Esophagus muscularis mucosa (tissue), 4 donors: ENCODE results near the gene COL27A1.

Source experiments
- EP300 ChIP-seq: sonication (generic); formaldehyde crosslinking; IDR thresholded peaks from one replicate; pipeline ENCODE4 v1.6.1; 2017; ENCODE audit warnings: antibody characterized with exemption
- POLR2A ChIP-seq: fragments of 450-650 bp; IDR thresholded peaks from one replicate; pipeline ENCODE4 v1.6.1; 2017; ENCODE audit warnings: antibody characterized with exemption, moderate library complexity, mild to moderate bottlenecking, low read depth
- POLR2AphosphoS5 ChIP-seq, 2 donors: sonication (generic); formaldehyde crosslinking; IDR thresholded peaks; one replicate each; pipeline ENCODE4 v1.6.1; 2017; ENCODE audit warnings: antibody characterized with exemption in 2 of 2
- TF ChIP-seq, protein P1 (sequence below), 3 experiments: fragments of 200-600 bp in 2 of 3; fragments of 450-650 bp in 1 of 3; sonication (generic) in 2 of 3; IDR thresholded peaks; one replicate each; pipeline ENCODE4 v1.5.1; 2017 to 2019; ENCODE audit warnings: antibody characterized with exemption in 3 of 3, mild to moderate bottlenecking in 2 of 3, moderate library complexity in 1 of 3

- TF ChIP-seq, protein P1, sequence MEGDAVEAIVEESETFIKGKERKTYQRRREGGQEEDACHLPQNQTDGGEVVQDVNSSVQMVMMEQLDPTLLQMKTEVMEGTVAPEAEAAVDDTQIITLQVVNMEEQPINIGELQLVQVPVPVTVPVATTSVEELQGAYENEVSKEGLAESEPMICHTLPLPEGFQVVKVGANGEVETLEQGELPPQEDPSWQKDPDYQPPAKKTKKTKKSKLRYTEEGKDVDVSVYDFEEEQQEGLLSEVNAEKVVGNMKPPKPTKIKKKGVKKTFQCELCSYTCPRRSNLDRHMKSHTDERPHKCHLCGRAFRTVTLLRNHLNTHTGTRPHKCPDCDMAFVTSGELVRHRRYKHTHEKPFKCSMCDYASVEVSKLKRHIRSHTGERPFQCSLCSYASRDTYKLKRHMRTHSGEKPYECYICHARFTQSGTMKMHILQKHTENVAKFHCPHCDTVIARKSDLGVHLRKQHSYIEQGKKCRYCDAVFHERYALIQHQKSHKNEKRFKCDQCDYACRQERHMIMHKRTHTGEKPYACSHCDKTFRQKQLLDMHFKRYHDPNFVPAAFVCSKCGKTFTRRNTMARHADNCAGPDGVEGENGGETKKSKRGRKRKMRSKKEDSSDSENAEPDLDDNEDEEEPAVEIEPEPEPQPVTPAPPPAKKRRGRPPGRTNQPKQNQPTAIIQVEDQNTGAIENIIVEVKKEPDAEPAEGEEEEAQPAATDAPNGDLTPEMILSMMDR (IDR thresholded peaks at IDR 0.05) = no peak
- TF ChIP-seq EP300 (no peak), POLR2AphosphoS5 (IDR thresholded peaks at IDR 0.05) (no peak), POLR2A (no peak)
These were observed 129.2 kb downstream of the COL27A1 start for GRCh38 chr9:114284316-114285060.
